Measurements from ENCODE around the gene ATG101. TPM values are rescaled to one million over a fixed set of nuclear protein-coding genes. Genes with fewer than 3 reads are reported as not detected.

Gene ATG101
- total RNA-seq, 1 donor from 2014 or later, result 181 TPM

- Histone ChIP-seq H3K36me3 (ENCODE audit: control insufficient read depth, insufficient read depth, low read length) (no peaks in the 10 kb centered on the region), H3K27me3 (ENCODE audit: control insufficient read depth, insufficient read depth, low read length) (no peaks in the 10 kb centered on the region), H3K4me3 (ENCODE audit: low read depth, low read length) (no peak overlapping the region)
- FAIRE-seq, result no peak
- DNase-seq (ENCODE audit: low read depth), result no peak
- TF ChIP-seq, protein P1, sequence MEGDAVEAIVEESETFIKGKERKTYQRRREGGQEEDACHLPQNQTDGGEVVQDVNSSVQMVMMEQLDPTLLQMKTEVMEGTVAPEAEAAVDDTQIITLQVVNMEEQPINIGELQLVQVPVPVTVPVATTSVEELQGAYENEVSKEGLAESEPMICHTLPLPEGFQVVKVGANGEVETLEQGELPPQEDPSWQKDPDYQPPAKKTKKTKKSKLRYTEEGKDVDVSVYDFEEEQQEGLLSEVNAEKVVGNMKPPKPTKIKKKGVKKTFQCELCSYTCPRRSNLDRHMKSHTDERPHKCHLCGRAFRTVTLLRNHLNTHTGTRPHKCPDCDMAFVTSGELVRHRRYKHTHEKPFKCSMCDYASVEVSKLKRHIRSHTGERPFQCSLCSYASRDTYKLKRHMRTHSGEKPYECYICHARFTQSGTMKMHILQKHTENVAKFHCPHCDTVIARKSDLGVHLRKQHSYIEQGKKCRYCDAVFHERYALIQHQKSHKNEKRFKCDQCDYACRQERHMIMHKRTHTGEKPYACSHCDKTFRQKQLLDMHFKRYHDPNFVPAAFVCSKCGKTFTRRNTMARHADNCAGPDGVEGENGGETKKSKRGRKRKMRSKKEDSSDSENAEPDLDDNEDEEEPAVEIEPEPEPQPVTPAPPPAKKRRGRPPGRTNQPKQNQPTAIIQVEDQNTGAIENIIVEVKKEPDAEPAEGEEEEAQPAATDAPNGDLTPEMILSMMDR (IDR thresholded peaks at IDR 0.05; ENCODE audit: insufficient read depth, low read length, severe bottlenecking), result no peak
Observed at GRCh38 chr12:52061470-52062166, 8.2 kb upstream of the ATG101 start.

- TF ChIP-seq, protein P1 (IDR thresholded peaks at IDR 0.05; ENCODE audit: insufficient read depth, low read length, severe bottlenecking), result no peak
Observed at GRCh38 chr12:52062167-52063081, 7.4 kb upstream of the ATG101 start.

DNA sequence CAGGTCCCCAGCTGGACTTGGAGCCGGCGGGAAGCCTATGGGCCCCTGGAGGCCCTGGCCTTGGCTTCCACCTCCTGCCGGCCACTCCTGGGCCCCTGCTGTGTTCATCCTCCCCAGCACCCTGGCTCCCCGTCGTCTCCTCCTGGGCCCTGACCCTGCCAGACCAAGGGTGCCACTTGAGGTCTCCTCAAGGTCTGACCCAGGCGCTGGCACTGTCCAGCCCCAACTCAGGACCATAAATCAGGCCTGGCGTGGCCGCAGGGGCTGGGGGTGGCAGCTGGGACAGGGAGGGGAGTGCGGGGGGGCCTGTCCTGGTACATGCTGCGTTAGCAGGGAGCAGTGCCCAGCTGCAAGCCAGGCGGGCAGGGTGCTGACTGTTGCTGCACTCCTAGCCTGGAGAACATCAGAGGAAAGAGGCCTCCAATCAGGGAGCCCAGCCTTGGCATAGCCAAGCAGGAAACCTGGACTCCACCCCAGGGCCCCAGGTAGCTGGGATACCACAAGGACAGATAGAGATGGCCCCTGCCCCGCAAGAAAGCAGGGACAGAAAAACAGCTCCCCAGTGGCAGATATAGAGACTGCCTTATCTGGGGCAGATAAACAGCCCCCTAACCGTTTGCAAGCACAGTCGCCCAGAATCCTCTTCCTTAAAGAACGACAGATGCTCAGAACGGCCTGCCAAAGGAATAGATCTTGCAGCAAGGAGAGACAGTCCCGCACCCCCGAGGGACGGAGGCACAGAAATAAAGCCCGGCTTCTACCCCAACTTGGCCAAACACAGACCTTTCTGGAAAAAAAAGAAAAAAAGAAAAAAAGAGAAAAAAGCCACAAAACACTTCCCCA lies 6.5 kb upstream of the ATG101 start:
- FAIRE-seq, result no peak
- H3K27me3 ChIP-seq (ENCODE audit: control insufficient read depth, insufficient read depth, low read length), result no peaks in the 10 kb centered on the region
- H3K4me3 ChIP-seq (ENCODE audit: low read depth, low read length), result no peak overlapping the region
- TF ChIP-seq, protein P1 (IDR thresholded peaks at IDR 0.05; ENCODE audit: insufficient read depth, low read length, severe bottlenecking), result no peak
- H3K36me3 ChIP-seq (ENCODE audit: control insufficient read depth, insufficient read depth, low read length), result no peaks in the 10 kb centered on the region
- no peak for DNase-seq (ENCODE audit: low read depth)

More at GRCh38 chr12:52062167-52063081, 7.4 kb upstream of the ATG101 start:
- no peaks in the 10 kb centered on the region for H3K27me3 ChIP-seq (ENCODE audit: control insufficient read depth, insufficient read depth, low read length)
- no peaks in the 10 kb centered on the region for H3K36me3 ChIP-seq (ENCODE audit: control insufficient read depth, insufficient read depth, low read length)
- DNase-seq (ENCODE audit: low read depth) (no peak), FAIRE-seq (no peak)
- H3K4me3 ChIP-seq (ENCODE audit: low read depth, low read length), result no peak overlapping the region

DNA sequence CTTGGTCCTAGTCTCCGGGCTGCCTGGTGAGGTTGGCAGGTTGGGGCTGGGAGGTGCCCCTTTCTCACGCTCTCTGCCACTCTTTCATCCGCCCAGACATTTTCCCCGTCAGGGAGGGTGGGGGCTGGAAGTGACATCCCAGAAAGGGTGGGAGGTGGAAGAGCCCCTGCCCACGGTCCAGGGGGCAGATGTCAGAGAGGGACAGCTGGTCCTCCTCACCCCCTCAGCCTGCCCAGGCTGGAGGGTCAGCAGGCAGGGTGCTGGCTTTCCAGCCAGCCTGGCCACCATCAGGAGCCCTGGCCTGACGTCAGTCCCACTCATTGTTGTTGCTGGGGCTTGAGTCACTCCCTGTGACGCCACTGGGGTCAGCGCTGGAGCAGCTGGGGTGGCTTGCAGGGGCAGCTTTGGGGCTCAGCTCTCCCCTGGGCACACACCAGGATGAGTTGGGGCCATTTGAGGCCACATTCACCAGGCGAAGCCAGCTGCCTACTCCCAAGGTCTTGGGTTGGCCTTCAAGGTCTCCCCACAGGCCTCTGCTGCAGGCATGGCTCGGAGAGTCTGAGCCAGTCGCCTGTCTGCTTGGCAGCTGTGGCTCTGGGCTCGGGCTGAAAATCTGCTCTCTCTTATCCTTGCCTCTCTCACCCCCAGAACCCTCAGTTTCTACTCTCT lies 5.7 kb upstream of the ATG101 start:
- DNase-seq (ENCODE audit: low read depth) (peak; percentile 28), FAIRE-seq (no peak)
- TF ChIP-seq, protein P1 (IDR thresholded peaks at IDR 0.05; ENCODE audit: insufficient read depth, low read length, severe bottlenecking), result no peak
- no peaks in the 10 kb centered on the region for H3K36me3 ChIP-seq (ENCODE audit: control insufficient read depth, insufficient read depth, low read length)
- H3K27me3 ChIP-seq (ENCODE audit: control insufficient read depth, insufficient read depth, low read length), result no peaks in the 10 kb centered on the region
- no peak overlapping the region for H3K4me3 ChIP-seq (ENCODE audit: low read depth, low read length)

DNA sequence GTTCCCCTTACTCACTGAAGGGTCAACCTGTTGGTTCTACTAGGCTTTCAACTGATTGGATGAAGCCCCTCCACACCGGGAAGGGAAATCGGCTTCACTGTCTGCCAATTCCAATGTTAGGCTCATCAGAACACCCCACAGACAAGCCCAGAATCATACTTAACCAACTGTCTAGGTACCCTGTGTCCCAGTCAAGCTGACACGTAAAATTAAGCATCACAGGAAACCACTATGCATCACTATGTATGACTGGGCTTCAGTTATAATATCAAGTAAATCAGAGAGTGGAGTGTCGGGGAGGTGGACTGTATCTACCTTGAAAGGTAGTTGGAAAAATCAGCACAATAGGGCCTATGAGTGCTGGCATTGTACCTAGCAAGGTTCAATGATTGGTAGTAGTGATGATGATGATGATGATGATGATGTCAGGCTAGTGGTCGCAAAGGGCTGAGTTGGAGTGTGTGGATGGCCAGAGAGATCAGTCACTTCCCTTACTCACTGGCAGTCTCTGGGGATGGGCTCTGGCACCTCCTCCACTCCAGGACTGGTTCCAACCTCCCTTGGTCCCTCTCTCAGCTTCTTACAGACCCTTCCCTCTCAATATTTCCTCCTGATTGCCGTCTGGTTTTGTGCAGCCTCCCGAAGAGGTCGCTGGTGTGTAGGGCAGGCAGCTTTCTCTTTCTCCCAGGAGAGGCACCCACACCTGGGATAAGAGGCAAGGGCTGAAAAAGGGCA lies 3.3 kb upstream of the ATG101 start:
- TF ChIP-seq, protein P1 (IDR thresholded peaks at IDR 0.05; ENCODE audit: insufficient read depth, low read length, severe bottlenecking), result no peak
- no peak overlapping the region for H3K4me3 ChIP-seq (ENCODE audit: low read depth, low read length)
- no peak for DNase-seq (ENCODE audit: low read depth)
- no peaks in the 10 kb centered on the region for H3K27me3 ChIP-seq (ENCODE audit: control insufficient read depth, insufficient read depth, low read length)
- no peaks in the 10 kb centered on the region for H3K36me3 ChIP-seq (ENCODE audit: control insufficient read depth, insufficient read depth, low read length)
- no peak for FAIRE-seq

All from bronchial epithelial cell (primary cell).